Measurements from ENCODE around the gene PRRG4. TPM values are rescaled to one million over a fixed set of nuclear protein-coding genes. Genes with fewer than 3 reads are reported as not detected.
"Not testable (repeated sequence)": the region's sequence is repeated elsewhere in the genome, so short reads cannot be mapped to it uniquely, and the experiment has no call there.

The PRRG4 gene
- total RNA-seq, 1 experiment from 2014 or later = 0.87 TPM

DNA sequence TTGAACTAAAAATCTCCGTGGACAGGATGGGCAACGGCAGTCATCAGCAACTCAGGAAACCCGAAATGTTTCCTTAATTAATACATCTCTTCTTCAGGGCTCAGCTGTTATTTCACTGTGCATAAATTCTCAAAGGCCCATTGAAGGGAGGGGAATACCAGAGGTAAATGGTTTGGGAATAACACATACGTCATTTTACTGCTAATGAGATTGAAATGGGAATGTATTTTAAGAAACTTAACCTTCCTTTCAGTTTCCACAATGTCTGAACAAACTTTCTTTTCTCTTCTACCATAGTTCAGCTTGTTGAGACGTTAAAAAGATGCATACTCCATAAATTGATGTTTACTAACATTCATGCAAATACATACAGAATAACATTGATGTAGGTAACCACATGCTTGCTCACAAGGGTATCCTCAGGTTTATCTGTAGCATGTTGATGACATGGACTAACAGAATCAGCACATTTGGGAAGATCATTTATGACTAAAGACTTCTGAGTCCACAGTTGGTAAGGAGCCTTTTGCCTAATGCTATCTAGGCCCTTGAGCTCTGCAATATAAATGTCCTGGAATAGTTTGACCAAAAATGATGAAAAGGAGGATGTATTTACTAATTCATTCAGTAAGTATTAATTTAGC is 7.7 kb upstream of the PRRG4 start:
- no peak for TF ChIP-seq PRRX2 (CRISPR knock-in tag; IDR thresholded peaks at IDR 0.05)
- TF ChIP-seq GRHL2 (CRISPR knock-in tag; IDR thresholded peaks at IDR 0.05; ENCODE audit: insufficient replicate concordance, severe bottlenecking) = no peak
- TF ChIP-seq HMGA2 (CRISPR knock-in tag; IDR thresholded peaks at IDR 0.05) = no peak
- TF ChIP-seq, protein P1, sequence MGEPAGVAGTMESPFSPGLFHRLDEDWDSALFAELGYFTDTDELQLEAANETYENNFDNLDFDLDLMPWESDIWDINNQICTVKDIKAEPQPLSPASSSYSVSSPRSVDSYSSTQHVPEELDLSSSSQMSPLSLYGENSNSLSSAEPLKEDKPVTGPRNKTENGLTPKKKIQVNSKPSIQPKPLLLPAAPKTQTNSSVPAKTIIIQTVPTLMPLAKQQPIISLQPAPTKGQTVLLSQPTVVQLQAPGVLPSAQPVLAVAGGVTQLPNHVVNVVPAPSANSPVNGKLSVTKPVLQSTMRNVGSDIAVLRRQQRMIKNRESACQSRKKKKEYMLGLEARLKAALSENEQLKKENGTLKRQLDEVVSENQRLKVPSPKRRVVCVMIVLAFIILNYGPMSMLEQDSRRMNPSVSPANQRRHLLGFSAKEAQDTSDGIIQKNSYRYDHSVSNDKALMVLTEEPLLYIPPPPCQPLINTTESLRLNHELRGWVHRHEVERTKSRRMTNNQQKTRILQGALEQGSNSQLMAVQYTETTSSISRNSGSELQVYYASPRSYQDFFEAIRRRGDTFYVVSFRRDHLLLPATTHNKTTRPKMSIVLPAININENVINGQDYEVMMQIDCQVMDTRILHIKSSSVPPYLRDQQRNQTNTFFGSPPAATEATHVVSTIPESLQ (CRISPR knock-in tag; IDR thresholded peaks at IDR 0.05) = no peak
- no peak for TF ChIP-seq CBFB (CRISPR knock-in tag; IDR thresholded peaks at IDR 0.05; ENCODE audit: low read depth)
- TF ChIP-seq ETV6 (CRISPR knock-in tag; IDR thresholded peaks at IDR 0.05) = no peak
- no peak for TF ChIP-seq IRF2 (CRISPR knock-in tag; IDR thresholded peaks at IDR 0.05; ENCODE audit: borderline replicate concordance, low read depth)
- TF ChIP-seq FOXK1 (CRISPR knock-in tag; IDR thresholded peaks at IDR 0.05) = no peak
- no peak for TF ChIP-seq FOXJ3 (CRISPR knock-in tag; IDR thresholded peaks at IDR 0.05; ENCODE audit: borderline replicate concordance)
- no peak for TF ChIP-seq JUN (CRISPR knock-in tag; IDR thresholded peaks at IDR 0.05)
- TF ChIP-seq, protein P2, sequence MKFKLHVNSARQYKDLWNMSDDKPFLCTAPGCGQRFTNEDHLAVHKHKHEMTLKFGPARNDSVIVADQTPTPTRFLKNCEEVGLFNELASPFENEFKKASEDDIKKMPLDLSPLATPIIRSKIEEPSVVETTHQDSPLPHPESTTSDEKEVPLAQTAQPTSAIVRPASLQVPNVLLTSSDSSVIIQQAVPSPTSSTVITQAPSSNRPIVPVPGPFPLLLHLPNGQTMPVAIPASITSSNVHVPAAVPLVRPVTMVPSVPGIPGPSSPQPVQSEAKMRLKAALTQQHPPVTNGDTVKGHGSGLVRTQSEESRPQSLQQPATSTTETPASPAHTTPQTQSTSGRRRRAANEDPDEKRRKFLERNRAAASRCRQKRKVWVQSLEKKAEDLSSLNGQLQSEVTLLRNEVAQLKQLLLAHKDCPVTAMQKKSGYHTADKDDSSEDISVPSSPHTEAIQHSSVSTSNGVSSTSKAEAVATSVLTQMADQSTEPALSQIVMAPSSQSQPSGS (CRISPR knock-in tag; IDR thresholded peaks at IDR 0.05; ENCODE audit: borderline replicate concordance, low read depth) = no peak
- no peak for TF ChIP-seq GABPB1 (CRISPR knock-in tag; IDR thresholded peaks at IDR 0.05)
- no peak for TF ChIP-seq ATF1 (CRISPR knock-in tag; IDR thresholded peaks at IDR 0.05)
- ChIA-PET CTCF (no interaction called here), POLR2A (no interaction called here)
- no peaks in the 10 kb centered on the region for H3K36me3 Mint-ChIP-seq
- no peak overlapping the region for H3K27ac Mint-ChIP-seq
- no peaks in the 10 kb centered on the region for H3K4me1 Mint-ChIP-seq
- ATAC-seq (no peak), DNase-seq (ENCODE audit: low spot score) (no peak)
- no peaks in the 10 kb centered on the region for H3K9me3 Mint-ChIP-seq
- H3K27me3 Mint-ChIP-seq (ENCODE audit: low read depth) = no peaks in the 10 kb centered on the region; the same call in 1 of the 2 replicates
- H3K4me3 Mint-ChIP-seq = no peak overlapping the region

DNA sequence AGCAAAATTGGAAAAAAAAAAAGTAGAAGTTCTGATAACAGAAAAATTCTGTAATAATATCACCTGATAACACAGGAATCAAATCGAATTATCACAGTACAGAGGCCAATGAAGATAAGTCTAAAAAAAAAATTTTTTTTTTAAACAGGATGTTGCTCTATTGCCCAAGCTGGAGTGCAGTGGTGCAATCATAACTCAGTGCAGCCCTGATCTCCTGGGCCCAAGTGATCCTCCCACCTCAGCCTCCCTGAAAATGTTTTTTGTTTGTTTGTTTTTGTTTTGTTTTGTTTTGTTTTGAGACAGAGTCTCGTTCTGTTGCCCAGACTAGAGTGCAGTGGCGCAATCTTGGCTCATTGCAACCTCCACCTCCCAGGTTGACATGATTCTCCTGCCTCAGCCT is 6.1 kb upstream of the PRRG4 start:
- ATAC-seq; H3K4me3 Mint-ChIP-seq; CTCF ChIA-PET; H3K4me1 Mint-ChIP-seq; H3K36me3 Mint-ChIP-seq; H3K27ac Mint-ChIP-seq; DNase-seq (ENCODE audit: low spot score); H3K9me3 Mint-ChIP-seq: not testable (repeated sequence)
- peaks cover 11% of the 10 kb centered on the region for H3K27me3 Mint-ChIP-seq (ENCODE audit: low read depth)
- POLR2A ChIA-PET = interaction anchor here (0.6 kb wide), 1 partner anchor 22 kb away, joined by 3 read pairs; no protein-coding TSS in a partner anchor

DNA sequence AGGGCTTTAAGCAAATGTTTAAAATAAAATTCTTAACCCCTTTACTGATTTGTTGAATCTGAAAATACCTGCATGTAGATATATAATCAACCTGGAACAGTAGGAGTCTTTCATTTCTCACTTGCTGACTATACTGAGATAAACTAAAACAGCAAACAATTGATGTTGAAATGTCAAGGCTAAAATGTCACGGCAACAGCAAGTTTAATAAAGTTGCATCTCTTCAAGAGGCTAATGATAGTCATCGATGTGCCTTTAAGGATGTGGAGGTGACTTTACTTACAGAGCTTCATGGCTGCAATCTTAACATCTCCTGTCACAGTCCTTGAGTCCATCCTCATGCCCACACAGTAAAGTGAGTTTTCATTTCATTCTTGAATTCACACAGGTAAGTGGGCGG is 3.6 kb upstream of the PRRG4 start:
- POLR2A ChIA-PET = no interaction called here
- no peak overlapping the region for H3K27ac Mint-ChIP-seq
- CTCF ChIA-PET = interaction anchor here (1.6 kb wide), 1 partner anchor 17 kb away, joined by 4 read pairs; no protein-coding TSS in a partner anchor
- TF ChIP-seq JAZF1 (CRISPR knock-in tag; IDR thresholded peaks at IDR 0.05) (no peak), FOXP1 (CRISPR knock-in tag; IDR thresholded peaks at IDR 0.05; ENCODE audit: borderline replicate concordance) (no peak), NFE2L1 (CRISPR knock-in tag; IDR thresholded peaks at IDR 0.05) (no peak), ZNF671 (CRISPR knock-in tag; IDR thresholded peaks at IDR 0.05) (no peak), SP1 (CRISPR knock-in tag; conservative IDR thresholded peaks at IDR 0.05) (no peak), ATF1 (CRISPR knock-in tag; IDR thresholded peaks at IDR 0.05) (no peak), GRHL2 (CRISPR knock-in tag; IDR thresholded peaks at IDR 0.05; ENCODE audit: insufficient replicate concordance, severe bottlenecking) (no peak), SMAD4 (CRISPR knock-in tag; IDR thresholded peaks at IDR 0.05) (no peak), ZNF138 (CRISPR knock-in tag; conservative IDR thresholded peaks at IDR 0.05) (no peak), ETV6 (CRISPR knock-in tag; IDR thresholded peaks at IDR 0.05) (no peak), CBFB (CRISPR knock-in tag; IDR thresholded peaks at IDR 0.05; ENCODE audit: low read depth) (no peak), GTF2I (CRISPR knock-in tag; conservative IDR thresholded peaks at IDR 0.05) (no peak), ESRRA (CRISPR knock-in tag; IDR thresholded peaks at IDR 0.05; ENCODE audit: borderline replicate concordance) (no peak)
- TF ChIP-seq, protein P3, sequence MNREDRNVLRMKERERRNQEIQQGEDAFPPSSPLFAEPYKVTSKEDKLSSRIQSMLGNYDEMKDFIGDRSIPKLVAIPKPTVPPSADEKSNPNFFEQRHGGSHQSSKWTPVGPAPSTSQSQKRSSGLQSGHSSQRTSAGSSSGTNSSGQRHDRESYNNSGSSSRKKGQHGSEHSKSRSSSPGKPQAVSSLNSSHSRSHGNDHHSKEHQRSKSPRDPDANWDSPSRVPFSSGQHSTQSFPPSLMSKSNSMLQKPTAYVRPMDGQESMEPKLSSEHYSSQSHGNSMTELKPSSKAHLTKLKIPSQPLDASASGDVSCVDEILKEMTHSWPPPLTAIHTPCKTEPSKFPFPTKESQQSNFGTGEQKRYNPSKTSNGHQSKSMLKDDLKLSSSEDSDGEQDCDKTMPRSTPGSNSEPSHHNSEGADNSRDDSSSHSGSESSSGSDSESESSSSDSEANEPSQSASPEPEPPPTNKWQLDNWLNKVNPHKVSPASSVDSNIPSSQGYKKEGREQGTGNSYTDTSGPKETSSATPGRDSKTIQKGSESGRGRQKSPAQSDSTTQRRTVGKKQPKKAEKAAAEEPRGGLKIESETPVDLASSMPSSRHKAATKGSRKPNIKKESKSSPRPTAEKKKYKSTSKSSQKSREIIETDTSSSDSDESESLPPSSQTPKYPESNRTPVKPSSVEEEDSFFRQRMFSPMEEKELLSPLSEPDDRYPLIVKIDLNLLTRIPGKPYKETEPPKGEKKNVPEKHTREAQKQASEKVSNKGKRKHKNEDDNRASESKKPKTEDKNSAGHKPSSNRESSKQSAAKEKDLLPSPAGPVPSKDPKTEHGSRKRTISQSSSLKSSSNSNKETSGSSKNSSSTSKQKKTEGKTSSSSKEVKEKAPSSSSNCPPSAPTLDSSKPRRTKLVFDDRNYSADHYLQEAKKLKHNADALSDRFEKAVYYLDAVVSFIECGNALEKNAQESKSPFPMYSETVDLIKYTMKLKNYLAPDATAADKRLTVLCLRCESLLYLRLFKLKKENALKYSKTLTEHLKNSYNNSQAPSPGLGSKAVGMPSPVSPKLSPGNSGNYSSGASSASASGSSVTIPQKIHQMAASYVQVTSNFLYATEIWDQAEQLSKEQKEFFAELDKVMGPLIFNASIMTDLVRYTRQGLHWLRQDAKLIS (CRISPR knock-in tag; IDR thresholded peaks at IDR 0.05; ENCODE audit: borderline replicate concordance) = no peak

More for the DNA sequence above, 3.6 kb upstream of the PRRG4 start:
- Mint-ChIP-seq H3K36me3 (no peaks in the 10 kb centered on the region), H3K9me3 (no peaks in the 10 kb centered on the region), H3K27me3 (ENCODE audit: low read depth) (peaks cover 31% of the 10 kb centered on the region), H3K4me1 (peaks cover 12% of the 10 kb centered on the region), H3K4me3 (no peak overlapping the region)
- ATAC-seq (no peak), DNase-seq (ENCODE audit: low spot score) (no peak)
